MM.1S (cell line): ENCODE data around the gene TSPAN4.

Source experiments
- EZH2phosphoT487 ChIP-seq: fragments of 300-600 bp; sonication (generic); IDR thresholded peaks from 2 replicates; pipeline ENCODE4 v1.6.1; 2018; ENCODE audit warnings: antibody characterized with exemption, low read length
- TF ChIP-seq, protein P1 (sequence below): fragments of 300-600 bp; sonication (generic); IDR thresholded peaks from 2 replicates; pipeline ENCODE4 v1.5.1; 2016; ENCODE audit warnings: antibody characterized with exemption, low read length, mixed read lengths

GRCh38 chr11:875769-876301, 33.2 kb downstream of the TSPAN4 start:
- TF ChIP-seq, protein P1, sequence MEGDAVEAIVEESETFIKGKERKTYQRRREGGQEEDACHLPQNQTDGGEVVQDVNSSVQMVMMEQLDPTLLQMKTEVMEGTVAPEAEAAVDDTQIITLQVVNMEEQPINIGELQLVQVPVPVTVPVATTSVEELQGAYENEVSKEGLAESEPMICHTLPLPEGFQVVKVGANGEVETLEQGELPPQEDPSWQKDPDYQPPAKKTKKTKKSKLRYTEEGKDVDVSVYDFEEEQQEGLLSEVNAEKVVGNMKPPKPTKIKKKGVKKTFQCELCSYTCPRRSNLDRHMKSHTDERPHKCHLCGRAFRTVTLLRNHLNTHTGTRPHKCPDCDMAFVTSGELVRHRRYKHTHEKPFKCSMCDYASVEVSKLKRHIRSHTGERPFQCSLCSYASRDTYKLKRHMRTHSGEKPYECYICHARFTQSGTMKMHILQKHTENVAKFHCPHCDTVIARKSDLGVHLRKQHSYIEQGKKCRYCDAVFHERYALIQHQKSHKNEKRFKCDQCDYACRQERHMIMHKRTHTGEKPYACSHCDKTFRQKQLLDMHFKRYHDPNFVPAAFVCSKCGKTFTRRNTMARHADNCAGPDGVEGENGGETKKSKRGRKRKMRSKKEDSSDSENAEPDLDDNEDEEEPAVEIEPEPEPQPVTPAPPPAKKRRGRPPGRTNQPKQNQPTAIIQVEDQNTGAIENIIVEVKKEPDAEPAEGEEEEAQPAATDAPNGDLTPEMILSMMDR, result no peak
- TF ChIP-seq EZH2phosphoT487, result no peak
